Activated CD8-positive, alpha-beta memory T cell treated with anti-CD3 and anti-CD28 coated beads, Interleukin-2, amount 50 U/mL, for 24 hours (primary cell): ENCODE measurements around the gene ZNF679.
"Not testable (repeated sequence)": the region's sequence is repeated elsewhere in the genome, so short reads cannot be mapped to it uniquely, and the experiment has no call there.

Source experiments
- DNase-seq: peaks from one replicate; pipeline ENCODE4 v3.0.0-alpha.2; 2020; ENCODE audit errors: extremely low read depth

The ZNF679 gene

GRCh38 chr7:64310426-64310825 is 82.2 kb downstream of the ZNF679 start:
- DNase-seq, result no peak

- DNase-seq, result no peak
Observed at GRCh38 chr7:64312826-64313225, 84.6 kb downstream of the ZNF679 start.

DNA sequence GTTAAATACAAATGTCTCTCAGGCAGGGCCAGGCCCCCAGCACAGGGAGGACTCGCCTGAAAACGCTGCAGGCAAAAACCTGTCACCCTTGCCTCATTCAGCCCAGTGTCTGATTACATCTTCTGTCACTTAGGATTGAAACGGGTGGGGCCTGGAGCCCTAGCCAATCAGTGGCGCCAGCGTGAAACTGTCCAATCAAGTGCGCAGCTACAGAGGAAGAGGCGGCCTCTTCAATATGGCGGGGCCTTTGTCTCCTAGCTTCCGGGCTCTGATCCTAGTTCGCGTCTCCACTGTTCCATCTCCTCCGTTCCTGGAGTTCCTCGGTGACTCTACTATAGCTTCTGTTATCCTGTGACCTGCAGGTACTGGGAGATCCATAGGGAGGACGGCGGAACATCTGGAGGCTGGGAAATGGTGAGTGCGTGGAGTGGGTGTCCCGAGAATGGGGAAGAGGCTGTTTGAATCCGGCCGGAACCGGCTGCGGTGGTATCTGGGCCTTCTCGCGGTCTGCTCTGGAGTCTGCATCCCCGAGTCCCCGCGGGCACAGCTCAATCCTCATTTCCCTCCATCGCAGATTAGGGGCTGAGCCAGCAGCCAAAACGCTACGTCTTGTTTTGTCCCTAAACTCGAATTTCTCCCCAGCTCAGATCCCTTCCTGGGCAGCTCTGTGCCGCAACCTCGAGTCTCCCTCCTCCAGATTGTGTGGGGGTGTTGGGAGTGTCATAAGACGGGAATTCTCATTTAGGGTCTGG is 85.6 kb downstream of the ZNF679 start, which contains the start of gene ZNF736:
Gene ZNF736 (plus strand): TSS at position 222 of the 752 bp plus-strand sequence. CDS start 190 bp downstream, at position 412.
- peak; percentile 74 for DNase-seq

GRCh38 chr7:64314566-64314965 is 86.3 kb downstream of the ZNF679 start:
- DNase-seq, result no peak

GRCh38 chr7:64316031-64316742 is 87.9 kb downstream of the ZNF679 start:
- DNase-seq, result not testable (repeated sequence)
